ENCODE data around the gene AHNAK. TPM values are rescaled to one million over a fixed set of nuclear protein-coding genes. Genes with fewer than 3 reads are reported as not detected.

AHNAK gene
- total RNA-seq, 1 donor from 2014 or later = 136 TPM

DNA sequence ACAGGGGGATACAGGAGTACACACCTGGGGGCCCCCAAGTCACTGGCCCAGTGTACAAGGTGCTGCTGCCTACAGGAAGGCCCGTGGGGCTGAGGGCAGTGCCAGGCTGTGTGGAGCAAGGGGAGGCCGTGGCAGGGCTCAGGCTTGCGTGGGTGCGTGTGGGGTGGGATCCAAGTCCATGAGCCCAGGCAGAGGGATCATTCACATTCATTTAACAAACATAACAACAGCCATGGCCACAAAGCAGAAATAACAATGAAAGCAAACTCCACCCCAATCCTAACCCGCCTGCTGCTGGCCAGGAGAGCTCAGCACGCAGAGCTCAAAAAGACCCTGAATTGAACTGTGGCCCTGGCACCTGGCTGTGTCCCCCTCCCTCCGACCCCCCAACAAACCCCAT is 144.8 kb downstream of the AHNAK start:
- no peak for DNase-seq (ENCODE audit: low spot score)
- H3K36me3 Mint-ChIP-seq (ENCODE audit: low read depth, unreplicated experiment) = peaks cover 4% of the 10 kb centered on the region
- peaks cover 10% of the 10 kb centered on the region for H3K27me3 Mint-ChIP-seq (ENCODE audit: unreplicated experiment)
- H3K9me3 Mint-ChIP-seq (ENCODE audit: unreplicated experiment) = no peaks in the 10 kb centered on the region
- TF ChIP-seq, protein P1, sequence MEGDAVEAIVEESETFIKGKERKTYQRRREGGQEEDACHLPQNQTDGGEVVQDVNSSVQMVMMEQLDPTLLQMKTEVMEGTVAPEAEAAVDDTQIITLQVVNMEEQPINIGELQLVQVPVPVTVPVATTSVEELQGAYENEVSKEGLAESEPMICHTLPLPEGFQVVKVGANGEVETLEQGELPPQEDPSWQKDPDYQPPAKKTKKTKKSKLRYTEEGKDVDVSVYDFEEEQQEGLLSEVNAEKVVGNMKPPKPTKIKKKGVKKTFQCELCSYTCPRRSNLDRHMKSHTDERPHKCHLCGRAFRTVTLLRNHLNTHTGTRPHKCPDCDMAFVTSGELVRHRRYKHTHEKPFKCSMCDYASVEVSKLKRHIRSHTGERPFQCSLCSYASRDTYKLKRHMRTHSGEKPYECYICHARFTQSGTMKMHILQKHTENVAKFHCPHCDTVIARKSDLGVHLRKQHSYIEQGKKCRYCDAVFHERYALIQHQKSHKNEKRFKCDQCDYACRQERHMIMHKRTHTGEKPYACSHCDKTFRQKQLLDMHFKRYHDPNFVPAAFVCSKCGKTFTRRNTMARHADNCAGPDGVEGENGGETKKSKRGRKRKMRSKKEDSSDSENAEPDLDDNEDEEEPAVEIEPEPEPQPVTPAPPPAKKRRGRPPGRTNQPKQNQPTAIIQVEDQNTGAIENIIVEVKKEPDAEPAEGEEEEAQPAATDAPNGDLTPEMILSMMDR (IDR thresholded peaks at IDR 0.05; ENCODE audit: unreplicated experiment) = no peak
- H3K4me3 Mint-ChIP-seq (ENCODE audit: unreplicated experiment) = no peak overlapping the region
- no peak overlapping the region for H3K27ac Mint-ChIP-seq (ENCODE audit: unreplicated experiment)
- H3K4me1 Mint-ChIP-seq (ENCODE audit: unreplicated experiment) = peaks cover 6% of the 10 kb centered on the region

DNA sequence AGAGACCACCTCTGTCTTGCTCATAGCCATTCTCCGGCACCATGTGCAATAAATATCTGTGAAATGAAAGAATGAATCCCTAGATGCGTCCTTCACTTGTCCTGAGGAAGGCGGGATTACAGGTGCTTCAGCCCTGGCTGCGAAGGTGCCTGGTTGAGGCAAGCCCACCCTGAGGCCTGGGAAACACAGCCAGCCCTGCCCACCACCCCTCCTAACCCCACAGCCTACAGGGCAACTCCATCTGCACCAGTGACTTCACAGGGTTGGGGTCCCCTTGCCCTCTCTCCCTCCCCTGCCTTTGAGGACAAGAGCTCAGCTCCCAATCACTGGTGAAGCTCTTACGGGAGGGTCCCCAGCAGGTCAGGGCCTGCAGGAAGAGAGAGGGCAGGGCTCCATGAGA is 145.2 kb downstream of the AHNAK start:
- Mint-ChIP-seq H3K4me1 (ENCODE audit: unreplicated experiment) (peaks cover 6% of the 10 kb centered on the region), H3K9me3 (ENCODE audit: unreplicated experiment) (no peaks in the 10 kb centered on the region), H3K27me3 (ENCODE audit: unreplicated experiment) (peaks cover 10% of the 10 kb centered on the region), H3K4me3 (ENCODE audit: unreplicated experiment) (no peak overlapping the region), H3K36me3 (ENCODE audit: low read depth, unreplicated experiment) (peaks cover 4% of the 10 kb centered on the region), H3K27ac (ENCODE audit: unreplicated experiment) (no peak overlapping the region)
- TF ChIP-seq, protein P1 (IDR thresholded peaks at IDR 0.05; ENCODE audit: unreplicated experiment) = no peak
- no peak for DNase-seq (ENCODE audit: low spot score)

DNA sequence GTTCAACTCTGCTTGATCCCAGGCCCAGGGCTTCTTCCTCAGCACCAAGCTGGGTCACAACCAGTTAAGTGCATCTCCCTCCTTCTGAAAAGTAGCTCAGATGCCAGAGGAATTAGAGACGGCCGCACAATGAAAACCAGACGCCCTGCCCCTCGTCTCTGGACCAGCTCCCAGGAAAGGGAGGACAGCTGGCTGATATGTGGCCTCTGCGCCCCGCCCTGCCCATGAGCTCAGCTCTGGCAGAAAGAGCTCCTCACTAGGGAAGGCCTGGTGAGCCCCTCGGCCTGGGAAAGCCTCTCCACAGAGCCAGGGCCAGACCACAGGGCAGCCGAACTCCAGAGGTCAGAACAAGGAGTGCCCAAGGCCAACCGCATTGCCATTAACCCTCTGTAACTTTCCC is 145.8 kb downstream of the AHNAK start:
- H3K4me1 Mint-ChIP-seq (ENCODE audit: unreplicated experiment) = peaks cover 6% of the 10 kb centered on the region
- H3K27ac Mint-ChIP-seq (ENCODE audit: unreplicated experiment) = no peak overlapping the region
- TF ChIP-seq, protein P1 (IDR thresholded peaks at IDR 0.05; ENCODE audit: unreplicated experiment) = no peak
- H3K9me3 Mint-ChIP-seq (ENCODE audit: unreplicated experiment) = no peaks in the 10 kb centered on the region
- no peak overlapping the region for H3K4me3 Mint-ChIP-seq (ENCODE audit: unreplicated experiment)
- no peak for DNase-seq (ENCODE audit: low spot score)
- peaks cover 4% of the 10 kb centered on the region for H3K36me3 Mint-ChIP-seq (ENCODE audit: low read depth, unreplicated experiment)
- peaks cover 10% of the 10 kb centered on the region for H3K27me3 Mint-ChIP-seq (ENCODE audit: unreplicated experiment)

DNA sequence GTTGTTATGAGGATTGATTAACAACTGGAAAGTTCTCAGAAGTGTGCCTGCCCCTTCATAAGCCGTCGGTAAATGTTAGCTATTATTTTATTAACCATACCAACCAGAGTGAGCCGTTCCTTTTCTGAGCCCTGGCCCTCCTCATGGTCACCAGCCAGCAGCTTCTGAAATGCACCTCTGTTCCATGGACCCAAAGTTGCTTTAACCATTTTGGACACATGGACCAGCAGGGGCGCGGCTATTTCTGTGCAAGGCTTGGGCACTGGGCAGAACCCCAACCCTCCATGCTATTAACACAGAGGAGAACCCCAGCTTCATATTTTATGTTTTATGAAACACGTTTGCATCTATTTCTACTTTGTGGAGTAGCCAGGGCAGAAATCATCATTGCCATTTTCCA is 146.3 kb downstream of the AHNAK start:
- Mint-ChIP-seq H3K4me1 (ENCODE audit: unreplicated experiment) (peaks cover 8% of the 10 kb centered on the region), H3K9me3 (ENCODE audit: unreplicated experiment) (no peaks in the 10 kb centered on the region), H3K27me3 (ENCODE audit: unreplicated experiment) (peaks cover 10% of the 10 kb centered on the region), H3K4me3 (ENCODE audit: unreplicated experiment) (no peak overlapping the region), H3K36me3 (ENCODE audit: low read depth, unreplicated experiment) (peaks cover 4% of the 10 kb centered on the region), H3K27ac (ENCODE audit: unreplicated experiment) (no peak overlapping the region)
- TF ChIP-seq, protein P1 (IDR thresholded peaks at IDR 0.05; ENCODE audit: unreplicated experiment) = no peak
- no peak for DNase-seq (ENCODE audit: low spot score)

DNA sequence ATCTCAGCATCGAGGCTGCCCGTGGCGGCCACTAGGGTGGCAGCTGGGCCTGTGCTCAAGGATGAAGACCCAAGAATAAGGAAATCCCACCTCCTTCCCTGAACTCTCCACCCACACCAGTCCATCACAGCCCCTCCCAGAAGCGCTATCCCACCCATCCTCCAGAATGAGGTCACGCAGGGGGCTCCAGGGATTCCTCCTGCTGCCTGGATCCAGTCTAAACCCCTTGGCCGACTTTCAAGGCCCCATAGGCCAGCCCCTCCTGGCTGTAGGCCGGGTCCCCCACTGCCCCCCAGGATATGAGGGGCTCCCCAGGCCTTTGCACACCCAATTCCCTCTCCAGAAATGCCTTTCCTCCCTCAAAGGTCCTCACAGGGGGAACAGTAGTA is 146.7 kb downstream of the AHNAK start:
- TF ChIP-seq, protein P1 (IDR thresholded peaks at IDR 0.05; ENCODE audit: unreplicated experiment) = no peak
- Mint-ChIP-seq H3K4me3 (ENCODE audit: unreplicated experiment) (no peak overlapping the region), H3K27me3 (ENCODE audit: unreplicated experiment) (peaks cover 10% of the 10 kb centered on the region), H3K36me3 (ENCODE audit: low read depth, unreplicated experiment) (peaks cover 4% of the 10 kb centered on the region), H3K9me3 (ENCODE audit: unreplicated experiment) (no peaks in the 10 kb centered on the region), H3K27ac (ENCODE audit: unreplicated experiment) (no peak overlapping the region), H3K4me1 (ENCODE audit: unreplicated experiment) (peaks cover 12% of the 10 kb centered on the region)
- no peak for DNase-seq (ENCODE audit: low spot score)
